HG02870 (cell line): ENCODE data around the gene PMF1.

ENCODE experiments used
- ATAC-seq: cut with Tn5 transposase; IDR thresholded peaks from one replicate; pipeline ENCODE4 v1.9.1; 2021; ENCODE audit warnings: mild to moderate bottlenecking, moderate library complexity; ENCODE audit not compliant: unreplicated experiment

The PMF1 gene

DNA sequence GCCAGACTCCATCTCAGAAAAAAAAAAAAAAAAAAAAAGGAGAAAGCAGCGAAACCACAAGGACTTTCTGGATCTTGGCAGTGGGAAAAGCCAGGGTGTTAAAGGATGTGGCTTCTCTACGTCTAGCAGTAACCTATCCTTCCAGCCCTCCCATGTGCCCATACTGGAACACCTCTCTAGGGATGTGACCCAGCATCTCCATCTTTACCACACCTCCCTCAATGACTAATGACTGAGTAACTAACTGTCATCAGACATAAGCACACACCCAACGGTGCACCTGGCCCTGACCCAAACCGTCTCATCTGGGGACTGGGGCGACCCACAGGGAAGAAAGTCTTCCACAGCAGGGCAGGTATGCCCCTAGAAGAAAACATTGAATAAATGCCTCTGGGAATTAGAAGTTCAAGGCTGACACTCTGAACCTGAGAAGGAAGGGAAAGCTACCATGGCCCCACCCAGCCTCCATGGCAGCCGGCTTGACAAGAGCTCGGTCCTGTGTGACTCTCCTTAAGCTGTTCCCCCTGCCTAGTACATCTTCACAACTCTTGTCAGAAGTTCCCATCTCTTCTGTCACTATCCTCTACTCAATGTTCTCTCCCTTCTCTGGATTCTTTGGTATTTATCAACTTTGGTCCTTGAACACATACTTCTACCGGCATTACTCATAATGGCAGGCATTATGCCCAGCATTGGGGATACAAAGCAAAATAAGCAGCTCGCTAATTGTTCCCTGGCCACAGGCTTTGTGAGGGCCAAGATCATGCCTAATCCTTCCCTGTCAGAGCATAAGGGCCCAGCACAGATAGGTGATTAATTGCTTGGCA, 49.9 kb downstream of the PMF1 start:
- no peak for ATAC-seq

DNA sequence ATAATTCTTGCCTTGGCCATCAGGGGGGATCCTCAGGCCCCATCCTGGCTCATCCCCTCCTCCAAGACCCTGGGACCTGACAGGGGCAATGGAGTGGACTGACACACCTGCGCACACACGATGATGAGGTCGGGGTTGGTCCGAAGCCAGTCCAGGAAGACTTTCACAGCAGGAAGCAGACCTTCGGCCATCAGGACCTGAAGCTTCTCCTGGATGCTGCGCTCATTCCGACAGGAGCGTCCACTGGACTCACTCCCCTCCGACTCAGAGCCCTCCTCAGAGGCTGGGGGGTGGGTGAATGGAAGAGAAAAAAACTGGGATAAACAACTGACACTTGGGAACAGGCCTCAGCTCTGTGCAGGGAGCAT, 50.5 kb downstream of the PMF1 start:
- ATAC-seq: no peak

DNA sequence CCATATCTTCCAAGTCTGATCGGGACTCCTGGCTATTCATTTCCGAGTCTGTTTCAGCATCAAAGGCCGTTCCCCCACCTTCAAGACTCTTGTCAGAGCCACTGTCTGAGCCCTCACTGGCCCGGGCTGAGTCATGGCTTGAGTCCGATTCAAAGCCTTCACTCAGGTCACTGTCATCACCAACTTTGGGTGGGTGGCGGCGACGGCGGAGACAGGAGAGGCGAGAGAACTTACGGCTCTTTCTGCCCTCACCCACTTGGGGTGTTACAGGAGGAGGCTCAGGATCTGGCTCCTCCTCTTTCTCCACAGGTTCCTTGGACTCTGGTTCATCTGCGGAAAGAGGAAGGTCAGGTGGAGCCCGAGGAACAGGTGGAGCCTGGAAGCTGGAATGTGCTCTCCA, 53.2 kb downstream of the PMF1 start:
- ATAC-seq: no peak

DNA sequence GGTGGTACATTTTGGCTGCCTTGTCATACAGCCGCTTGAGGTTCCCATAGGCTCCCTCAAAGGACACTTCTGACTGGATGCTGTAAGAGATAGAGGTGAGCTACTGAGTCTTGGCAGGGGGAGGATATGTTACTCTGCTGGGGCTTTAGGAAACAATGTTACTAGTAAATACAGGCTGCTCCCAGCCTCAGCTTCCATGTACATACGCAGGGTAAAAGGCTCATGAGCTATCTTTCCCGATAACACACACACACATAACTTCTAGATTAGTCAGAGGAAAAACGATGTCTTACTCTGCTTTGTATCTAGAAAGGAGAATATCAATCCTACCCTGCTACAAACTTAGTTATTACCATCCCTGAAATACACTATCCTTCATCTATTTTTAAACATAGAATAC, 55.5 kb downstream of the PMF1 start:
- ATAC-seq: no peak

DNA sequence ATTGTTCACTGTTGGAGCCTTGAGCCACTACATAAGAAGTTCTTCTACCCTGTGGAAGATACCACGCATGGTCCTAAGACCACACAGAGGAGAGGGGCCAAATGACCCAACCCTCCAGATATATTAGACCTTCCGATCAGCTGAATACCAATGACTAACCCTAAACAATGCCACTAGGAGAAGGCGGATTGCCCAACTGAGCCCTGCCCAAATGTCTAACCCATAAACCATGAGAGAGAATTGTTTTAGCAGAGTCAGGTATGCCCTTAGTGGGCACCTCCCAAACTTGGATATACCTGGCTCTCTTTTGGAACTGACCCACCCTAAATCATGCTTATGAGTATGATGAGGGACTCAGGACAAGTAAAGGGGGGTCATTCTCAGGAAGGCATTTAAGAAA, 57.5 kb downstream of the PMF1 start:
- ATAC-seq: no peak

DNA sequence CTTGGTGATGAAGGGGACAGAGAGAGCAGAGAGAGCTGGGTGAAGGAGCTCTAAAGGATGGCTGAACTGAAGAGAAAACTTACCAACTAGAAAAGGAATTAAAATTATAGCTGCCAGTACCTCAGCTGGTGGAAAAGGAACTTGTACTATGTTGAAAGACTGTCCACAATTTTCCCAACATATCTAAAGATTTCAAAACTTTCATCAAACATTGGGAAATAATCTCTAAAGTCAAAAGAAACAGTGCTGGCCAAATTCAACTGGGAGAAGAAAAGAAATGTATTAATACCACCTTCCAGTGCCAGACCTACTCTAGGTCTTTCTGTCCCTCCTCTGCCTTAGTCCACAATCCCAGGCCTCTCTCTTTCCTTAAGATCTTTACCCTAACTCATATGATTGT, 63.7 kb downstream of the PMF1 start:
- ATAC-seq: no peak

DNA sequence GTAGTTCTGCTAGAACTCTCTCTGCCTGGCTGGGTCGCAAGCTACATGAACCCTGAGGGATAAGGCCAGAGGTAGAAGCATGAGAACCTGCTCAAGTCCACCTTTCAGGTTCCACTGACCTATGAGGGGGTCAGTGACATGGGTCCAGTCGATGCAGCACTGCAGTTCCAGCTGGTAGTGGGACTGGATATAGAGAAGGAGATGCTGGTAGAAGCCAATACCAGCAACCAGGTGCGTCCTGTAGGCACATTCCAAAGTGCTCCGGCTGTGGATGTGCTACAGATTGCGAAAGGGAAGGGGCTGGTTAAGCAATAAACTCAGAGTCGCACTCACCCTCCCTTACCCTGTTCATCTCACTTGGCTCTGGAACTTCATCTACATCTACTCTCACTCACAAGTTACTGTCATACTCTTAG, 64.2 kb downstream of the PMF1 start:
- ATAC-seq: no peak

DNA sequence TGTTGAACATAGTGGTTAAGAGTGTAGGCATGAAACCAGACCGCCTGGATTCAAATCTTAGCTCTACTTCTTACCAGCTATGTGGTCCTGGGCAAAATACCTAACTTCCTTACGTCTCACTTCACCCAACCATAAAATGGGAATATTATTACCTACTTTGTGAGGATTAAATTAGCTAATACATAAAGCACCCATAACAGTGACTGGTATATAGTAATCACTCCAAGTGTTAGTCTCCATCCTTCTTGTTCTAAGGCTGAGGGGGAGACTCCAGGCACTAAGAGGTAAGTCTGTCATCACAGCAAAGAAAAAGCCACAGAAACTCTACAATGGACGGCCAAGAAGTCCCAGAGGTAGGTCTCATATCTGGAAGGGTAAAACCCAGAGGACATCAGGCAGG, 67.0 kb downstream of the PMF1 start:
- no peak for ATAC-seq

DNA sequence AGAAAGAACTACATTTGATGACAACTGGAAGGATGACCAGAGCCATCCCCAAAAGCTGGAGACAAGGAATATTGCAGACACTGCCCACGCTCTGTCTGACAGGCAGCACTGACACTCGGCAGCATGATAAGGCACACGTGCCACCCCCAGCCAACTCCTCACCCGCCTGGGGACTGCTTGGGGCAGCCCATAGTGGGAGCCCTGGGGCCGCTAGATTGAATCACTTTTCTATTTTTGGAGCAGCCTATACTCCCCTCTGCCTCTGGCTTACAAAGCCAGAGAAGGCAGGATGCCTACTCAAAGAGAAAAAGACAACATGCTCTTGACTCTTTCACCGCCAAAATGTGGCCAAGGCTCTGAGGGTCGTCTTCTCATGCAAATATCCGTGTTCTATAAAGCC, 68.5 kb downstream of the PMF1 start:
- no peak for ATAC-seq

DNA sequence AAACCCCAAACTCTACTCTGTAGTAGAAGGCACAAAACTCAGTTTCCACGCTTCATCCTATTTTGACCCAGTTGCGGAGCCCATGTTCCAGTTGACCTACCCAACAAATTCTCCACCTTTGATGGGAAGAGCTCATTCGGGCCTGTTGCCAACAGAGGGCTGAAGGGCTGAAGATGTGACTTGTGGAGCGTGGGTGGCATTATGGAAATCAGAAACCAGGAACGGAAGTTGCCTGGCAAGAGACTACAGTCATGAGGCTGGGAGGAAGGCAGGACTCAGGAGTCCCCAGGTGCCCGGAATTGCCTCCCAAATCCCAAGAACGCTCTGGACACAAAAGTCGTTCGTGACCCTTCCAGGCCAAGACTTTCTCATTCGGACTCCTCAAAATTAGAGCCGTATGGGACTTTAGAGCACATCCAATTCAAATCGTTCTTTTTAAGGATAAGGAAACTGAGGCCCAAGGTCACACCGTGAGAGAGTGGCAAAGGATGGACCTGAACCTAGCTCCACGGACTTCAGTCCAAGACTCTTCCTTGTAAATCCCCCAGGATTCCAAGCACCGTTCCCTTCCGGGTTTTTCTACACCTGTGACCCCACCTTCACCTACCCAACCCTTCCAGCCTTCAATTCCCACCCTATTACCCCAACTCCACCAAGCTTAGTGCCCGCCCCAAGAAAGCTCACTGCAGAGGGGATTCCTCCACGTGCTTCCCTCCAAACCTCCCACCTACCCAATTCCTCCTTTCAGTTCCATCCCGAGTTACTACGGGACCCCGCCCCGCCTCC, 69.1 kb downstream of the PMF1 start:
- ATAC-seq: no peak

DNA sequence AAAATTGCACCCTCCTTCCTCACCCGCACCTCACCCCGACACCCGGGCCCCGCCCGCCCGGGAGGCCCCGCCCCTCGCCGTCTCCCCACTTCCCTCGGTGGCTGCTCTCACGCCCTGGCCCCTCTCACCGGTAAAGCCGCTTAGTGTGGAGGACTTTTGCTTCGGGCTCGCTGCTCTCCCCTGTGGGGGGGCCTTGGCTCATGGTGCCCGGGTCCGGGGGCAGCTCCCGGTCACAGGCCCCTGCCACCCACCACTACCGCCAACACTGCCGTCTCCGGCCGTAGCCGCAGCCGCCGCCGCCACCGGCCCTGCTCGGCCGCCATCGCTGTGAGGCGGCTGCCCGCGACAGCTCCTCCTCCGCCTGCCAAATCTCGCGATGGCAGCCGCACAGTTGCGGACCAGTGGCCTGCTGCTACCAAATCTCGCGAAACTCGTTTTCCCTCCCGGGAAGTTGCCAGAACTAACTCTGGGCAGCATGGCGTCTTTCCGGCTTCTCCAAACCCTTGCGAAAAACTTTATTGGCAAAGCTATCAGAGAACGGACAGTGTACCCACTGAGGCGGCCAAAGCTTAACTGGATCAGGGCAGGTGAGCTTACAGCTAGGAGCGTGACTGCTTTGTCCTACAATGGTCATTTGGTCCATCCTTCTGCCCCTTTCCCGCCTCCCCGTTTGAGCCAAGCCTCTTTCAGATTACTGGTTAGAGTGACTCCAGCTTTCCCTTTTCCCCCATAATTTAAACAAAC, 69.8 kb downstream of the PMF1 start, which contains the start of gene SMG5:
TSS of gene SMG5 (minus strand) at position 347 of the 744 bp plus-strand sequence. CDS start at position 202, 145 bp downstream.
- peak; percentile 73 for ATAC-seq

DNA sequence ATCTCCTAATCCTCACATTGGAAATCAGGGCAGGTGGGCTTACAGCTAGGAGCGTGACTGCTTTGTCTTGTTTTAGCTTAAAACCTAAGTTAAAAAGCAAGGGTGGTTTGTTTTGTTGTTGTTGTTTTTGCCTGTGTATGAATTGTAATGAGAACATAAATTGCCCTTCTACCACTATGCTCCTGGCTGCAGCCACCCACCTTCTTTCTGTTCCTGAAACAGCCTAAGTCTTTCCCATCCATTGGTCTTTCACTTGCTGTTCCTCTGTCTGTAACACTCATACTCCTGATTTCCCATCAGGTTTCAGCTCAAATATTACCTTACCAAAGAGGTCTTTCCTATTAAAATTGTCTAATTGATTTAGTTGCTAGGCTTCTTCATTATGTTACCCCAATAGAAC, 70.7 kb downstream of the PMF1 start:
- no peak for ATAC-seq

DNA sequence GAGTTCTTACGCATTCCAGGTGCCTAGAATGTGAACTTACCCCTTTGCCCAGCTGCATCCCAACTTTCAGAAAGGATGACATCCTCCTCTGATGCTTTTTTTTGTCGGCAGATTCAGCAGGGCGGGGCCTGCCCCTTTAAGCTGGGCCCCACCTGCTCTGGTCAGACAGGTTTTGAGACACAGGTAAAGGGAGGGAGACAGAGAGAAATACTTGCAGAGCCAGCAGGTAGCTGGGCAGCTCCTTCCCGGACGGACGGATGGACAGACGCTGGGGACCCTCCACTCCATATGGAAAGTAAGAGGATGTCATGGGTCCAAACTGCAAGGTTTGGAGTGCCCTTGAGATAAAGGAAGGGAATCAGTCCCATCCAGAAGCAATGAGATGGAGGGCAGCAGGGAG, 71.3 kb downstream of the PMF1 start, which contains the start of gene TMEM79:
TSS of gene TMEM79 (plus strand) at position 214 of the 400 bp plus-strand sequence. CDS start 902 bp downstream, outside the sequence.
- ATAC-seq: no peak

DNA sequence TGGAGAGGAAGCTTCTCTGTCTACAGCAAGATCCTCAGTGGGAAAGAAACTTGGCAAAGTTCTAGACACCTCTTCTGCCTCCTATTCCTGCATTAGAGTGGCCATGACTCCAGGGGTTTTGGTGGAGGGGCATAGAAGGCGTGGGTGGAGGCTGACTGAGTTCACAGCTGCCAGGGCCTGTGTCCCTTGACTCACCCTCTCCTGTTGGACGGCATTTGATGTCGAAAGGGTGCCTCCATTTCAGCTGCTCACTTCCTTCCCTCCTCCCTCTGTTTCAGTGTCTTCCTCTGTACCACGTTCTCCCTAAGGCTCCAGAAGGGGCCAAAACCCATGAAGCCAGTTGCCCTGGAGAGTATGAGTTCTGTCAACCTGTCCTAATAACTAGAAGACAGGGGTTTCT, 72.0 kb downstream of the PMF1 start:
- no peak for ATAC-seq

DNA sequence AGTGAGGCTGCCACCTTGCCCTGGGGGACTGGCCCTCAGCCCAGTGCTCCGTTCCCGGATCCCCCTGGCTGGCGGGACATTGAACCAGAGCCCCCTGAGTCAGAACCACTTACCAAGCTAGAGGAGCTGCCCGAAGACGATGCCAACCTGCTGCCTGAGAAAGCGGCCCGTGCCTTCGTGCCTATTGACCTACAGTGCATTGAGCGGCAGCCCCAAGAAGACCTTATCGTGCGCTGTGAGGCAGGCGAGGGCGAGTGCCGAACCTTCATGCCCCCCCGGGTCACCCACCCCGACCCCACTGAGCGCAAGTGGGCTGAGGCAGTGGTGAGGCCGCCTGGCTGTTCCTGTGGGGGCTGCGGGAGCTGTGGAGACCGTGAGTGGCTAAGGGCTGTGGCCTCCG, 72.6 kb downstream of the PMF1 start:
- ATAC-seq: no peak

DNA sequence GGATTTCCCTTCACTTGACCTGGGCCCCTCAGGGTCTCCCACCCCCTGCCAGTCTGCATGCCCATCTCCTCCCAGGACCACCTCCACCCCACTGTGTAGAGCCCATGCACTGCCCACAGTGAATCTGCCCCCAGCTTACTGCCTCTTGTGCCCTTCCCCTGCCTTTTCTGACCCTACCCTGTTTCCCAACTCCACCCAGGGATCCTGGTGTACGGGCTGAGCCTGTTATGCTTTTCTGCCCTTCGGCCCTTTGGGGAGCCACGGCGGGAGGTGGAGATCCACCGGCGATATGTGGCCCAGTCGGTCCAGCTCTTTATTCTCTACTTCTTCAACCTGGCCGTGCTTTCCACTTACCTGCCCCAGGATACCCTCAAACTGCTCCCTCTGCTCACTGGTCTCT, 73.3 kb downstream of the PMF1 start:
- ATAC-seq: no peak
